Type B pancreatic cell (in vitro differentiated cells): ENCODE data around the gene ABCA2. TPM values are rescaled to one million over a fixed set of nuclear protein-coding genes. Genes with fewer than 3 reads are reported as not detected.

Experiments
- DNase-seq: peaks from one replicate; pipeline ENCODE4 v3.0.0; 2021; ENCODE audit warnings: mixed read lengths; ENCODE audit not compliant: unreplicated experiment; ENCODE audit errors: extremely low spot score
- H3K27ac Mint-ChIP-seq: 2 replicates; pipeline ENCODE4 v1.8.0; 2021; ENCODE audit warnings: mild to moderate bottlenecking, mixed read lengths
- H3K27me3 Mint-ChIP-seq: 2 replicates; pipeline ENCODE4 v1.8.0; 2021; ENCODE audit warnings: mixed read lengths
- H3K36me3 Mint-ChIP-seq: 2 replicates; pipeline ENCODE4 v1.8.0; 2021; ENCODE audit warnings: mixed read lengths
- H3K4me1 Mint-ChIP-seq: one replicate; pipeline ENCODE4 v1.8.0; 2021; ENCODE audit warnings: mixed read lengths; ENCODE audit not compliant: unreplicated experiment
- H3K4me3 Mint-ChIP-seq: 2 replicates; pipeline ENCODE4 v1.8.0; 2021; ENCODE audit warnings: mild to moderate bottlenecking, mixed read lengths
- H3K9me3 Mint-ChIP-seq: 2 replicates; pipeline ENCODE4 v1.8.0; 2021; ENCODE audit warnings: mixed read lengths
- total RNA-seq: library from RNA; stranded (reverse); gene quantifications from 2 replicates; pipeline ENCODE4 v1.2.1, GENCODE V29; 2021; ENCODE audit warnings: low replicate concordance
- TF ChIP-seq, protein P1 (sequence below): fragments of 200-600 bp; sonication (generic); conservative IDR thresholded peaks from 2 replicates; pipeline ENCODE4 v1.5.0; 2021; ENCODE audit warnings: antibody characterized with exemption, mild to moderate bottlenecking

The ABCA2 gene
- total RNA-seq, 1 donor from 2014 or later = 44.7 TPM

DNA sequence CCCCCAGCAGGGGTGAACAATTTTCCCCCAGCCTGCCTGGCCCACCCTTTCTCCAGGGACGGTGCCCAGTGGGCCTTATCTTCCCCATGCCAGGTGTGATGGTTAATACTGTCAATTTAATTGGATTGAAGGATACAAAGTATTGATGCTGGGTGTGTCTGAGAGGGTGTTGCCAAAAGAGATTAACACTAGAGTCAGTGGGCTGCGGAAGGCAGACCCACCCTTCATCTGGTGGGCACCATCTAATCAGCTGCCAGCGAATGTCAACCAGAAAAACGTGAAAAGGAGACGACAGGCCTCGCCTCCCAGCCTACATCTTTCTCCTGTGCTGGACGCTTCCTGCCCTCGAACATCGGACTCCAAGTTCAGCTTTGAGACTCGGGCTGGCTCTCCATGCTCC is 9.4 kb upstream of the ABCA2 start:
- Mint-ChIP-seq H3K27ac (no peak overlapping the region), H3K36me3 (no peaks in the 10 kb centered on the region), H3K9me3 (no peaks in the 10 kb centered on the region), H3K4me1 (no peaks in the 10 kb centered on the region), H3K27me3 (no peaks in the 10 kb centered on the region), H3K4me3 (no peak overlapping the region)
- no peak for DNase-seq
- TF ChIP-seq, protein P1, sequence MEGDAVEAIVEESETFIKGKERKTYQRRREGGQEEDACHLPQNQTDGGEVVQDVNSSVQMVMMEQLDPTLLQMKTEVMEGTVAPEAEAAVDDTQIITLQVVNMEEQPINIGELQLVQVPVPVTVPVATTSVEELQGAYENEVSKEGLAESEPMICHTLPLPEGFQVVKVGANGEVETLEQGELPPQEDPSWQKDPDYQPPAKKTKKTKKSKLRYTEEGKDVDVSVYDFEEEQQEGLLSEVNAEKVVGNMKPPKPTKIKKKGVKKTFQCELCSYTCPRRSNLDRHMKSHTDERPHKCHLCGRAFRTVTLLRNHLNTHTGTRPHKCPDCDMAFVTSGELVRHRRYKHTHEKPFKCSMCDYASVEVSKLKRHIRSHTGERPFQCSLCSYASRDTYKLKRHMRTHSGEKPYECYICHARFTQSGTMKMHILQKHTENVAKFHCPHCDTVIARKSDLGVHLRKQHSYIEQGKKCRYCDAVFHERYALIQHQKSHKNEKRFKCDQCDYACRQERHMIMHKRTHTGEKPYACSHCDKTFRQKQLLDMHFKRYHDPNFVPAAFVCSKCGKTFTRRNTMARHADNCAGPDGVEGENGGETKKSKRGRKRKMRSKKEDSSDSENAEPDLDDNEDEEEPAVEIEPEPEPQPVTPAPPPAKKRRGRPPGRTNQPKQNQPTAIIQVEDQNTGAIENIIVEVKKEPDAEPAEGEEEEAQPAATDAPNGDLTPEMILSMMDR = no peak

DNA sequence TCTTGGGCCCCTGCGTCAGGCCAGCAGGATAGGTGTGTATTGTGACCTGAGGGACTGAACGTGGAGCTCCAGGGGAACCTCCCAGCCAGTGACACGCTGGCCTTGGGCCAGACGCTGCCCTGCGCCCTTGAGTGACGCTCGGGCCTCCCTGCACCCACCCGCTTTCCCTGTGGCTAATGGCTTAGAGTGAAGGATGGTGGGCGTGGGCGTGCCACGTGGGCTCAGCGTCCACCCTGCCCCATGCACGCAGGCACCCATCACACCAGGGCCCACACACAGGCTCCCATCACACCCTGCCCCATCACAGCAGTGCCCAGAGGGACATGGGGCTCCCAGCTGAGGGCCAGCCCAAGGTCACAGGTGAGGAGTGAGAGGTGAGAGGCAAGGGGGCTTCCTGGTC is 9.0 kb upstream of the ABCA2 start:
- DNase-seq = no peak
- Mint-ChIP-seq H3K36me3 (no peaks in the 10 kb centered on the region), H3K27me3 (no peaks in the 10 kb centered on the region), H3K4me1 (no peaks in the 10 kb centered on the region), H3K4me3 (no peak overlapping the region), H3K27ac (no peak overlapping the region), H3K9me3 (no peaks in the 10 kb centered on the region)
- TF ChIP-seq, protein P1 = no peak

DNA sequence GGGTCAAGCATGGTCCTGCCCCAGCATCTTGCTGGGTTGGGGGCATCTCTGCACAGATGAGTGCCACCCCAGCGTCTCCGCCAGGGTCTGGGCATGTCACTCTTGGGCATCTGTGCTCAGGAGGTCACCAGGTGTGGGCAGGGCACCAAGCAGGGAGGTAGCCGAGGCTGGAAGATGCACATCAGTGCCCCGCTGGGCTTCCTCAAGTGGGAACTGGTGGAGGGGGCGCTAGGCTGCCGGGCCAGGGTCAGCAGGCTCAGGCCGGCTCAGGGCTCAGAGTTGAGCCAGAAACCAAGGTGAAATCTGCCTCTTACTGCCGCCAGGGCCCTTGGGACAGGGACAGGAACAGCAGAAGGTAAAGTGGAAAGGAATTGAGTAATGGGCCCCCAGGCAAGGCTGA is 7.9 kb upstream of the ABCA2 start:
- no peaks in the 10 kb centered on the region for H3K27me3 Mint-ChIP-seq
- DNase-seq = no peak
- H3K4me3 Mint-ChIP-seq = no peak overlapping the region
- TF ChIP-seq, protein P1 = no peak
- H3K36me3 Mint-ChIP-seq = no peaks in the 10 kb centered on the region
- H3K9me3 Mint-ChIP-seq = no peaks in the 10 kb centered on the region
- H3K4me1 Mint-ChIP-seq = no peaks in the 10 kb centered on the region
- no peak overlapping the region for H3K27ac Mint-ChIP-seq

- no peaks in the 10 kb centered on the region for H3K9me3 Mint-ChIP-seq
- no peak for DNase-seq
- H3K27ac Mint-ChIP-seq = no peak overlapping the region
- H3K36me3 Mint-ChIP-seq = no peaks in the 10 kb centered on the region
- H3K4me3 Mint-ChIP-seq = no peak overlapping the region
- no peaks in the 10 kb centered on the region for H3K27me3 Mint-ChIP-seq
- no peaks in the 10 kb centered on the region for H3K4me1 Mint-ChIP-seq
- TF ChIP-seq, protein P1 = peak; percentile 41
Observed at GRCh38 chr9:137035507-137035834, 7.4 kb upstream of the ABCA2 start.

GRCh38 chr9:137034709-137035506 is 6.9 kb upstream of the ABCA2 start:
- no peaks in the 10 kb centered on the region for H3K4me1 Mint-ChIP-seq
- no peak overlapping the region for H3K27ac Mint-ChIP-seq
- no peaks in the 10 kb centered on the region for H3K9me3 Mint-ChIP-seq
- no peaks in the 10 kb centered on the region for H3K36me3 Mint-ChIP-seq
- TF ChIP-seq, protein P1 = peak; percentile 89
- H3K4me3 Mint-ChIP-seq = no peak overlapping the region
- DNase-seq = no peak
- H3K27me3 Mint-ChIP-seq = no peaks in the 10 kb centered on the region
